ENCODE measurements around the gene ANAPC1.
"Not testable (repeated sequence)": the region's sequence is repeated elsewhere in the genome, so short reads cannot be mapped to it uniquely, and the experiment has no call there.

The ANAPC1 gene

GRCh38 chr2:111719610-111720009 is 164.4 kb downstream of the ANAPC1 start:
- DNase-seq; H3K36me3 Mint-ChIP-seq (ENCODE audit: insufficient read depth); H3K27me3 Mint-ChIP-seq; H3K4me3 Mint-ChIP-seq; H3K4me1 Mint-ChIP-seq (ENCODE audit: low read depth in 2 of 2); H3K27ac Mint-ChIP-seq; H3K9me3 Mint-ChIP-seq; ATAC-seq (replicated peaks): not testable (repeated sequence)

Data from effector memory CD8-positive, alpha-beta T cell (primary cell).